ENCODE measurements around the gene RFC3. TPM values are rescaled to one million over a fixed set of nuclear protein-coding genes. Genes with fewer than 3 reads are reported as not detected.

RFC3 gene
- total and polyA plus RNA-seq, 9 donors: 11.5 to 17.2 (median 14.1) TPM

- DNase-seq: peak; percentile 5
- Histone ChIP-seq H3K36me3 (ENCODE audit: control insufficient read depth, insufficient read depth, low read length) (no peaks in the 10 kb centered on the region), H3K4me1 (ENCODE audit: control insufficient read depth, insufficient read depth, low read length) (no peaks in the 10 kb centered on the region), H3K27ac (ENCODE audit: low read length) (no peak overlapping the region), H3K27me3 (ENCODE audit: control insufficient read depth, insufficient read depth, low read length) (no peaks in the 10 kb centered on the region), H3K9me3 (replicated peaks; ENCODE audit: control insufficient read depth, low read depth, low read length) (no peaks in the 10 kb centered on the region), H3K4me3 (ENCODE audit: low read length) (no peak overlapping the region)
- no CpG with 5 or more reads among the region's 5 CpGs for WGBS (ENCODE audit: insufficient coverage)
Observed at GRCh38 chr13:33862016-33862415, 44.1 kb downstream of the RFC3 start.

GRCh38 chr13:33863188-33863789 lies 45.3 kb downstream of the RFC3 start:
- 100% methylated on average over 1 of the region's 3 CpGs for WGBS (ENCODE audit: insufficient coverage)
- Histone ChIP-seq H3K9me3 (replicated peaks; ENCODE audit: control insufficient read depth, low read depth, low read length) (no peaks in the 10 kb centered on the region), H3K36me3 (ENCODE audit: control insufficient read depth, insufficient read depth, low read length) (no peaks in the 10 kb centered on the region), H3K4me3 (ENCODE audit: low read length) (no peak overlapping the region), H3K4me1 (ENCODE audit: control insufficient read depth, insufficient read depth, low read length) (no peaks in the 10 kb centered on the region), H3K27ac (ENCODE audit: low read length) (no peak overlapping the region), H3K27me3 (ENCODE audit: control insufficient read depth, insufficient read depth, low read length) (no peaks in the 10 kb centered on the region)
- DNase-seq: no peak

- H3K27ac ChIP-seq (ENCODE audit: low read length): no peak overlapping the region
- WGBS (ENCODE audit: insufficient coverage): no CpG with 5 or more reads among the region's 4 CpGs
- no peaks in the 10 kb centered on the region for H3K36me3 ChIP-seq (ENCODE audit: control insufficient read depth, insufficient read depth, low read length)
Observed at GRCh38 chr13:33865945-33866344, 48.0 kb downstream of the RFC3 start.

GRCh38 chr13:33867472-33867871 lies 49.5 kb downstream of the RFC3 start:
- WGBS (ENCODE audit: insufficient coverage): no CpG with 5 or more reads among the region's 3 CpGs
- Histone ChIP-seq H3K27me3 (ENCODE audit: control insufficient read depth, insufficient read depth, low read length) (no peaks in the 10 kb centered on the region), H3K27ac (ENCODE audit: low read length) (no peak overlapping the region), H3K4me3 (ENCODE audit: low read length) (no peak overlapping the region), H3K36me3 (ENCODE audit: control insufficient read depth, insufficient read depth, low read length) (no peaks in the 10 kb centered on the region), H3K9me3 (replicated peaks; ENCODE audit: control insufficient read depth, low read depth, low read length) (no peaks in the 10 kb centered on the region), H3K4me1 (ENCODE audit: control insufficient read depth, insufficient read depth, low read length) (no peaks in the 10 kb centered on the region)
- no peak for DNase-seq

More at GRCh38 chr13:33865945-33866344, 48.0 kb downstream of the RFC3 start:
- Histone ChIP-seq H3K4me1 (ENCODE audit: control insufficient read depth, insufficient read depth, low read length) (no peaks in the 10 kb centered on the region), H3K4me3 (ENCODE audit: low read length) (no peak overlapping the region), H3K27me3 (ENCODE audit: control insufficient read depth, insufficient read depth, low read length) (no peaks in the 10 kb centered on the region), H3K9me3 (replicated peaks; ENCODE audit: control insufficient read depth, low read depth, low read length) (no peaks in the 10 kb centered on the region)
- no peak for DNase-seq

- H3K9me3 ChIP-seq (replicated peaks; ENCODE audit: control insufficient read depth, low read depth, low read length): no peaks in the 10 kb centered on the region
- DNase-seq: no peak
- no peaks in the 10 kb centered on the region for H3K36me3 ChIP-seq (ENCODE audit: control insufficient read depth, insufficient read depth, low read length)
- H3K4me1 ChIP-seq (ENCODE audit: control insufficient read depth, insufficient read depth, low read length): no peaks in the 10 kb centered on the region
- no peaks in the 10 kb centered on the region for H3K27me3 ChIP-seq (ENCODE audit: control insufficient read depth, insufficient read depth, low read length)
- WGBS (ENCODE audit: insufficient coverage): 100% methylated on average over 2 of the region's 3 CpGs
- H3K4me3 ChIP-seq (ENCODE audit: low read length): no peak overlapping the region
- no peak overlapping the region for H3K27ac ChIP-seq (ENCODE audit: low read length)
Observed at GRCh38 chr13:33868343-33868994, 50.5 kb downstream of the RFC3 start.

- Histone ChIP-seq H3K36me3 (ENCODE audit: control insufficient read depth, insufficient read depth, low read length) (no peaks in the 10 kb centered on the region), H3K9me3 (replicated peaks; ENCODE audit: control insufficient read depth, low read depth, low read length) (no peaks in the 10 kb centered on the region), H3K4me1 (ENCODE audit: control insufficient read depth, insufficient read depth, low read length) (no peaks in the 10 kb centered on the region), H3K27ac (ENCODE audit: low read length) (no peak overlapping the region), H3K4me3 (ENCODE audit: low read length) (no peak overlapping the region), H3K27me3 (ENCODE audit: control insufficient read depth, insufficient read depth, low read length) (no peaks in the 10 kb centered on the region)
- DNase-seq: no peak
Observed at GRCh38 chr13:33869005-33869404, 51.1 kb downstream of the RFC3 start.

- H3K4me1 ChIP-seq (ENCODE audit: control insufficient read depth, insufficient read depth, low read length): no peaks in the 10 kb centered on the region
- no peaks in the 10 kb centered on the region for H3K36me3 ChIP-seq (ENCODE audit: control insufficient read depth, insufficient read depth, low read length)
- no peak overlapping the region for H3K4me3 ChIP-seq (ENCODE audit: low read length)
- DNase-seq: no peak
- no peak overlapping the region for H3K27ac ChIP-seq (ENCODE audit: low read length)
- no peaks in the 10 kb centered on the region for H3K9me3 ChIP-seq (replicated peaks; ENCODE audit: control insufficient read depth, low read depth, low read length)
- 100% methylated on average over 1 of the region's 2 CpGs for WGBS (ENCODE audit: insufficient coverage)
- no peaks in the 10 kb centered on the region for H3K27me3 ChIP-seq (ENCODE audit: control insufficient read depth, insufficient read depth, low read length)
Observed at GRCh38 chr13:33870046-33870668, 52.2 kb downstream of the RFC3 start.

- Histone ChIP-seq H3K27ac (ENCODE audit: low read length) (no peak overlapping the region), H3K36me3 (ENCODE audit: control insufficient read depth, insufficient read depth, low read length) (no peaks in the 10 kb centered on the region), H3K4me1 (ENCODE audit: control insufficient read depth, insufficient read depth, low read length) (no peaks in the 10 kb centered on the region), H3K27me3 (ENCODE audit: control insufficient read depth, insufficient read depth, low read length) (no peaks in the 10 kb centered on the region), H3K9me3 (replicated peaks; ENCODE audit: control insufficient read depth, low read depth, low read length) (no peaks in the 10 kb centered on the region), H3K4me3 (ENCODE audit: low read length) (no peak overlapping the region)
- no peak for DNase-seq
- WGBS (ENCODE audit: insufficient coverage): 68% methylated on average over 4 of the region's 7 CpGs
Observed at GRCh38 chr13:33871207-33872004, 53.5 kb downstream of the RFC3 start.

GRCh38 chr13:33872005-33872351 lies 54.0 kb downstream of the RFC3 start:
- Histone ChIP-seq H3K27ac (ENCODE audit: low read length) (no peak overlapping the region), H3K4me3 (ENCODE audit: low read length) (no peak overlapping the region), H3K36me3 (ENCODE audit: control insufficient read depth, insufficient read depth, low read length) (no peaks in the 10 kb centered on the region), H3K9me3 (replicated peaks; ENCODE audit: control insufficient read depth, low read depth, low read length) (no peaks in the 10 kb centered on the region), H3K4me1 (ENCODE audit: control insufficient read depth, insufficient read depth, low read length) (no peaks in the 10 kb centered on the region), H3K27me3 (ENCODE audit: control insufficient read depth, insufficient read depth, low read length) (no peaks in the 10 kb centered on the region)
- WGBS (ENCODE audit: insufficient coverage): no CpG with 5 or more reads among the region's 6 CpGs
- DNase-seq: no peak

GRCh38 chr13:33873251-33873908 lies 55.4 kb downstream of the RFC3 start:
- no peaks in the 10 kb centered on the region for H3K27me3 ChIP-seq (ENCODE audit: control insufficient read depth, insufficient read depth, low read length)
- no peaks in the 10 kb centered on the region for H3K36me3 ChIP-seq (ENCODE audit: control insufficient read depth, insufficient read depth, low read length)
- WGBS (ENCODE audit: insufficient coverage): 22% methylated on average over 1 of the region's 5 CpGs
- H3K4me3 ChIP-seq (ENCODE audit: low read length): no peak overlapping the region
- H3K4me1 ChIP-seq (ENCODE audit: control insufficient read depth, insufficient read depth, low read length): no peaks in the 10 kb centered on the region
- H3K27ac ChIP-seq (ENCODE audit: low read length): no peak overlapping the region
- DNase-seq: no peak
- no peaks in the 10 kb centered on the region for H3K9me3 ChIP-seq (replicated peaks; ENCODE audit: control insufficient read depth, low read depth, low read length)

All from muscle of leg (tissue), 11 donors.